Measurements from ENCODE around the gene RPS3A. TPM values are rescaled to one million over a fixed set of nuclear protein-coding genes. Genes with fewer than 3 reads are reported as not detected.

Gene RPS3A
- polyA plus RNA-seq, 3 donors, result 1,088 to 1,816 (median 1,582) TPM

- Mint-ChIP-seq H3K36me3 (peaks cover 7 to 13% of the 10 kb centered on the region in 2 donors), H3K4me1 (no peaks in the 10 kb centered on the region), H3K27me3 (ENCODE audit: low read depth in 3 of 3) (no peaks in the 10 kb centered on the region), H3K27ac (no peak overlapping the region), H3K9me3 (no peaks in the 10 kb centered on the region), H3K4me3 (no peak overlapping the region)
- intact Hi-C loops (cut with micrococcal nuclease), result no loop called here
- Histone ChIP-seq H4K20me1 (ENCODE audit: insufficient read depth, low read length) (no peaks in the 10 kb centered on the region), H3K36me3 (replicated peaks in 1 of 2; ENCODE audit: control insufficient read depth in 1 of 2, insufficient read depth in 2 of 2, low read length in 2 of 2) (peaks cover 5 to 23% of the 10 kb centered on the region in 2 donors), H3K4me1 (ENCODE audit: control insufficient read depth in 1 of 2, insufficient read depth in 2 of 2, low read length in 2 of 2) (no peaks in the 10 kb centered on the region), H3K9me3 (replicated peaks in 1 of 2; ENCODE audit: control insufficient read depth in 1 of 2, insufficient read depth in 1 of 2, low read length in 2 of 2) (no peaks in the 10 kb centered on the region), H3K27ac (ENCODE audit: low read depth in 1 of 2, low read length in 2 of 2) (no peak overlapping the region), H3K4me3 (replicated peaks in 1 of 3; ENCODE audit: low read depth in 2 of 3, low read length in 3 of 3) (no peak overlapping the region), H3K27me3 (ENCODE audit: control insufficient read depth in 2 of 2, insufficient read depth in 2 of 2, low read length in 2 of 2) (no peaks in the 10 kb centered on the region), H3K4me2 (replicated peaks; ENCODE audit: extremely low read depth, low read length, poor library complexity, severe bottlenecking) (no peak overlapping the region), H3K79me2 (ENCODE audit: insufficient read depth, low read length) (no peaks in the 10 kb centered on the region), H3K9ac (ENCODE audit: insufficient read depth, low read length, poor library complexity, severe bottlenecking) (no peak overlapping the region), H2AFZ (ENCODE audit: insufficient read depth, low read depth, low read length, poor library complexity, severe bottlenecking) (no peak overlapping the region)
- DNase-seq, result no peak
- whole genome bisulfite sequencing (ENCODE audit: insufficient coverage), result 100% methylated on average over 3 of the region's 5 CpGs
- TF ChIP-seq CTCF (IDR thresholded peaks at IDR 0.05), result no peak
Measured at GRCh38 chr4:151114986-151115385, 15.6 kb downstream of the RPS3A start.

DNA sequence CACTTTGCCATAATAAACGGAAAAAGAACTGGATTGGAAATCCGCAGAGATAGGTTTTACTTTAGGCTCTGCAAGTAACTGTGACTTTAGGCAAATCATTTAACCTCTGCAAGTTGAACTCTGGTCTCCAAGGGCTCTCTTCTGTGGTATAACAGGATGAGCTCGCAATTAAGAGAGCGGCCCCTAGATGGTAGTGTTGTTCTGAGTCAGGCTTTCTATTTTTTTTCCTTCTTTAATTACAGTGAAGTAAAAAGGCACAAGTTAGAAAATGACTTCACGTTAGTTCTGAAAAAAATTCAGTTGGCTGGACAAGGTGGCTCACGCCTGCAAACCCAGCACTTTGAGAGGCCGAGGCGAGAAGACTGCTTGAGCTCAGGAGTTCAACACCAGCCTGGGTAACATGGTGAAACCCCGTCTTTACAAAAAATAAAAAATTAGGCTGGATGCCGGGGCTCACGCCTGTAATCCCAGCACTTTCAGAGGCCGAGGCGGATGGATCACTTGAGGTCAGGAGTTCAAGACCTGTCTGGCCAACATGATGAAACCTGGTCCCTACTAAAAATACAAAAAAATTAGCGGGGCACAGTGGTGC is 18.0 kb downstream of the RPS3A start:
- H3K27me3 ChIP-seq (ENCODE audit: control insufficient read depth in 2 of 2, insufficient read depth in 2 of 2, low read length in 2 of 2), result no peaks in the 10 kb centered on the region

More for the DNA sequence above, 18.0 kb downstream of the RPS3A start:
- H3K9me3 ChIP-seq (replicated peaks in 1 of 2; ENCODE audit: control insufficient read depth in 1 of 2, insufficient read depth in 1 of 2, low read length in 2 of 2), result no peaks in the 10 kb centered on the region
- no peaks in the 10 kb centered on the region for H3K79me2 ChIP-seq (ENCODE audit: insufficient read depth, low read length)
- peak in 2 of 3 donors; percentile 10 to 21 for DNase-seq
- H3K4me3 Mint-ChIP-seq, result no peak overlapping the region
- H3K4me1 ChIP-seq (ENCODE audit: control insufficient read depth in 1 of 2, insufficient read depth in 2 of 2, low read length in 2 of 2), result no peaks in the 10 kb centered on the region
- H3K27ac ChIP-seq (ENCODE audit: low read depth in 1 of 2, low read length in 2 of 2), result no peak overlapping the region
- H4K20me1 ChIP-seq (ENCODE audit: insufficient read depth, low read length), result no peaks in the 10 kb centered on the region
- no peak overlapping the region for H3K27ac Mint-ChIP-seq
- H3K27me3 Mint-ChIP-seq (ENCODE audit: low read depth in 3 of 3), result peaks cover 0 to 2% (median 0%) of the 10 kb centered on the region in 3 donors
- no peak overlapping the region for H3K4me2 ChIP-seq (replicated peaks; ENCODE audit: extremely low read depth, low read length, poor library complexity, severe bottlenecking)
- peaks cover 3 to 11% of the 10 kb centered on the region in 2 donors for H3K36me3 Mint-ChIP-seq
- H3K4me3 ChIP-seq (replicated peaks in 1 of 3; ENCODE audit: low read depth in 2 of 3, low read length in 3 of 3), result no peak overlapping the region
- intact Hi-C loops (cut with micrococcal nuclease), result no loop called here
- H3K9ac ChIP-seq (ENCODE audit: insufficient read depth, low read length, poor library complexity, severe bottlenecking), result no peak overlapping the region
- no peak overlapping the region for H2AFZ ChIP-seq (ENCODE audit: insufficient read depth, low read depth, low read length, poor library complexity, severe bottlenecking)
- peaks cover 1% of the 10 kb centered on the region for H3K4me1 Mint-ChIP-seq
- no peaks in the 10 kb centered on the region for H3K9me3 Mint-ChIP-seq
- TF ChIP-seq CTCF (IDR thresholded peaks at IDR 0.05), result peak; percentile 67
- peaks cover 3 to 6% of the 10 kb centered on the region in 2 donors for H3K36me3 ChIP-seq (replicated peaks in 1 of 2; ENCODE audit: control insufficient read depth in 1 of 2, insufficient read depth in 2 of 2, low read length in 2 of 2)
- WGBS (ENCODE audit: insufficient coverage), result 52% methylated on average over 8 of the region's 14 CpGs
